HCT116 (cell line): Measurements from ENCODE around the gene HOXB9. TPM values are rescaled to one million over a fixed set of nuclear protein-coding genes. Genes with fewer than 3 reads are reported as not detected.

Experiments
- ATAC-seq: fragments of 200-7000 bp; cut with Tn5 transposase; 2 replicates; pipeline ENCODE4 v1.9.1; 2020; ENCODE audit warnings: mild to moderate bottlenecking, moderate library complexity
- BruUV-seq: library from RNA; stranded (reverse); fragments of 400-500 nt; replicated peaks from 2 replicates; lab custom pipeline; 2021; lab: Mats Ljungman, UMichigan
- CTCF ChIA-PET: fragments of 300-600 bp; sonication (Branson Sonifier 250); formaldehyde crosslinking; loops from one replicate; lab custom pipeline; 2021; ENCODE audit warnings: antibody characterized with exemption; lab: Charles Lee
- POLR2A ChIA-PET: fragments of 300-600, 350-600 bp; sonication (Branson Sonifier 250); formaldehyde crosslinking; loops from one replicate; lab custom pipeline; 2021; ENCODE audit warnings: antibody characterized with exemption; lab: Charles Lee
- RAD21 ChIA-PET, 2 experiments: fragments of 300-600 bp; sonication (Branson Sonifier 250); formaldehyde crosslinking; loops; one replicate each; lab custom pipeline; 2023; ENCODE audit warnings: low total read pairs in 2 of 2; ENCODE audit not compliant: uncharacterized antibody in 2 of 2, unreplicated experiment in 2 of 2, low non-redundant PET in 1 of 2; lab: Charles Lee
- DNase-seq: peaks from one replicate; pipeline ENCODE4 v3.0.0-alpha.2; 2010; ENCODE audit warnings: low read depth, low spot score
- H2AFZ ChIP-seq: fragments of 200-600 bp; shearing (Covaris generic), sonication (generic); 2 replicates; pipeline ENCODE4 v1.6.1; 2017; ENCODE audit warnings: low read depth, mixed run types, mixed read lengths, antibody characterized with exemption, low read length; ENCODE audit not compliant: poor library complexity, severe bottlenecking
- H3K27ac ChIP-seq: 2 replicates; pipeline ENCODE4 v1.5.1; 2012; ENCODE audit warnings: low read depth, low read length
- H3K27me3 ChIP-seq: fragments of 200-600 bp; sonication (generic); 2 replicates; pipeline ENCODE4 v1.6.1; 2016; ENCODE audit warnings: mixed run types, low read length, mixed read lengths; ENCODE audit not compliant: insufficient read depth
- H3K36me3 ChIP-seq, 2 experiments: fragments of 200-500 bp in 1 of 2; fragments of 200-600 bp in 1 of 2; sonication (Bioruptor generic) in 1 of 2; sonication (generic) in 1 of 2; 2 replicates each; pipeline versions ENCODE4 v1.5.1 to v1.6.1; 2014 to 2016; ENCODE audit warnings: low read length in 2 of 2, inconsistent platforms in 1 of 2, mixed read lengths in 1 of 2, mixed run types in 1 of 2; ENCODE audit not compliant: insufficient read depth in 2 of 2, control insufficient read depth in 1 of 2
- H3K4me1 ChIP-seq, 2 experiments: fragments of 200-600 bp in 1 of 2; sonication (generic) in 1 of 2; 2 replicates each; pipeline versions ENCODE4 v1.5.1 to v1.6.1; 2012 to 2017; ENCODE audit warnings: low read length in 2 of 2, inconsistent platforms in 1 of 2, mild to moderate bottlenecking in 1 of 2, mixed read lengths in 1 of 2, mixed run types in 1 of 2, moderate library complexity in 1 of 2; ENCODE audit not compliant: insufficient read depth in 2 of 2, control insufficient read depth in 1 of 2
- H3K4me2 ChIP-seq: fragments of 200-600 bp; sonication (generic); 2 replicates; pipeline ENCODE4 v1.6.1; 2017; ENCODE audit warnings: mixed run types, low read length, mixed read lengths
- H3K4me3 ChIP-seq, 2 experiments: fragments of 200-600 bp in 1 of 2; sonication (generic) in 1 of 2; replicated peaks in 1 of 2; 2 replicates each; pipeline ENCODE4 v1.5.1; 2011 to 2016; ENCODE audit warnings: low read length in 2 of 2, control low read depth in 1 of 2, low read depth in 1 of 2, mild to moderate bottlenecking in 1 of 2, mixed read lengths in 1 of 2, mixed run types in 1 of 2
- H3K79me2 ChIP-seq: fragments of 200-600 bp; sonication (generic); 2 replicates; pipeline ENCODE4 v1.6.1; 2017; ENCODE audit warnings: mild to moderate bottlenecking, mixed run types, low read length, moderate library complexity, mixed read lengths; ENCODE audit not compliant: insufficient read depth
- H3K9ac ChIP-seq: fragments of 200-600 bp; sonication (generic); 2 replicates; pipeline ENCODE4 v1.6.1; 2016; ENCODE audit warnings: low read length, mixed read lengths
- H3K9me2 ChIP-seq: fragments of 200-600 bp; sonication (generic), shearing (Covaris generic); 2 replicates; pipeline ENCODE4 v1.6.1; 2017; ENCODE audit warnings: mixed run types, mild to moderate bottlenecking, moderate library complexity; ENCODE audit not compliant: insufficient read depth
- H3K9me3 ChIP-seq, 2 experiments: fragments of 200-500 bp in 1 of 2; fragments of 200-600 bp in 1 of 2; sonication (Bioruptor generic) in 1 of 2; sonication (generic) in 1 of 2; 2 replicates each; pipeline ENCODE4 v1.6.1; 2014 to 2017; ENCODE audit warnings: low read length in 2 of 2, mixed read lengths in 2 of 2, inconsistent platforms in 1 of 2, low read depth in 1 of 2, mild to moderate bottlenecking in 1 of 2, mixed run types in 1 of 2, moderate library complexity in 1 of 2; ENCODE audit not compliant: control insufficient read depth in 1 of 2, insufficient read depth in 1 of 2
- H4K20me1 ChIP-seq: fragments of 200-600 bp; sonication (generic), shearing (Covaris generic); 2 replicates; pipeline ENCODE4 v1.6.1; 2017; ENCODE audit warnings: mixed run types, mild to moderate bottlenecking, moderate library complexity; ENCODE audit not compliant: insufficient read depth
- CBX3 ChIP-seq: IDR thresholded peaks from 2 replicates; pipeline ENCODE4 v1.6.1; 2012; ENCODE audit warnings: low read depth
- CEBPB ChIP-seq: IDR thresholded peaks from 2 replicates; pipeline ENCODE4 v1.6.1; 2012; ENCODE audit warnings: low read depth
- POLR2AphosphoS5 ChIP-seq: IDR thresholded peaks from 2 replicates; pipeline ENCODE4 v1.6.1; 2011; ENCODE audit warnings: mild to moderate bottlenecking, low read depth, low read length, moderate library complexity
- RAD21 ChIP-seq: IDR thresholded peaks from 2 replicates; pipeline ENCODE4 v1.6.1; 2012; ENCODE audit warnings: low read depth, mild to moderate bottlenecking
- YY1 ChIP-seq: IDR thresholded peaks from 2 replicates; pipeline ENCODE4 v1.6.1; 2011; ENCODE audit warnings: low read length, low read depth, moderate library complexity, mild to moderate bottlenecking; ENCODE audit not compliant: insufficient replicate concordance; ENCODE audit errors: extremely low read depth
- ZFX ChIP-seq: fragments of 450-650 bp; IDR thresholded peaks from 2 replicates; pipeline ENCODE4 v1.6.1; 2017
- ZNF274 ChIP-seq: fragments of 200-500 bp; sonication (Bioruptor generic); IDR thresholded peaks from 2 replicates; pipeline ENCODE4 v1.6.1; 2014; ENCODE audit warnings: mild to moderate bottlenecking, low read depth, low read length, inconsistent platforms
- intact Hi-C: fragments of 100-400 bp; cut with micrococcal nuclease; formaldehyde crosslinking; loops from 2 replicates; pipeline ENCODE4 v1.10.0; 2022
- total RNA-seq: library from RNA; stranded (reverse); gene quantifications from one replicate; pipeline ENCODE4 v1.2.1, GENCODE V29; 2021; ENCODE audit not compliant: unreplicated experiment
- TF ChIP-seq, protein P1 (sequence below), 3 experiments: fragments of 200-600 bp in 1 of 3; sonication (generic) in 1 of 3; IDR thresholded peaks in 2 of 3; conservative IDR thresholded peaks in 1 of 3; 2 replicates each; pipeline ENCODE4 v1.5.1; 2012 to 2017; ENCODE audit warnings: low read depth in 2 of 3, low read length in 2 of 3, antibody characterized with exemption in 1 of 3, borderline replicate concordance in 1 of 3, control low read depth in 1 of 3, mild to moderate bottlenecking in 1 of 3, mixed read lengths in 1 of 3, mixed run types in 1 of 3, moderate library complexity in 1 of 3; ENCODE audit not compliant: insufficient read depth in 1 of 3
- TF ChIP-seq, protein P2 (sequence below): IDR thresholded peaks from 2 replicates; pipeline ENCODE4 v1.6.1; 2012

Gene HOXB9
- total RNA-seq, 1 experiment from 2014 or later = 40.1 TPM

DNA sequence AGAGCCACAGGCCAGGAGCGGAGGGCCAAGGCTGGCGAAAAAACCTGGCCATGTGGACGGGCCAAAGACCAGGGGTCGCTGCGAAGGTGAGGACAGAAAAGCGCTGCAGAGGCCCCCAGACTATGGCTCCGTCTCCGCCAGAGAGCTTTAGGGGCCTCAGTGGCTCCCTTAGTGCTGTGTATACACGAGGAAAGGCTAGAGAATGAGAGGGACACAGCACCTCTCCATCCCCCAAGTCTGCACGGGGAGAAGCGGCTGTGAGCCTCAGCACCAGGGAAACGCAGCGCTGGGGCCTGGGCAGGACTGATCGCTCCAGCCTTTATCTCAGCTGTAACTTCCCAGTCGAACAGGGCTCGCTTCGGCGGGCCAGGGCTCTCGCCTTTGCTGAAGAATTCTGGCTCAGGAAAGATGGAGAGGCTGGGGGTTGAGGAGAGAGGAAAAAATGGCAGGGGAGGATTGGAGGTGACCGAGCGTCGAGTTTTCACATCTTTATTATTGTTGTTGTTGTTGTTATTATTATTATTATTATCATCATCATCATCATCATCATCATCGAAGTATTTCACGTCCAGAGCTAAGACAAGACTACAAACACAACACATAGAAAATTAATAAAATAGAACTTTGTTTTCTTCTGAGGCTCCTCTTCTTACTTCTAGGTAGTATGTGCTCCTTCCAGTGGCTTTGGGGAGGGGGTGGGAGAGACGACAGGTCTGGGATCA is 30.7 kb downstream of the HOXB9 start (continued):
- TF ChIP-seq, protein P1, sequence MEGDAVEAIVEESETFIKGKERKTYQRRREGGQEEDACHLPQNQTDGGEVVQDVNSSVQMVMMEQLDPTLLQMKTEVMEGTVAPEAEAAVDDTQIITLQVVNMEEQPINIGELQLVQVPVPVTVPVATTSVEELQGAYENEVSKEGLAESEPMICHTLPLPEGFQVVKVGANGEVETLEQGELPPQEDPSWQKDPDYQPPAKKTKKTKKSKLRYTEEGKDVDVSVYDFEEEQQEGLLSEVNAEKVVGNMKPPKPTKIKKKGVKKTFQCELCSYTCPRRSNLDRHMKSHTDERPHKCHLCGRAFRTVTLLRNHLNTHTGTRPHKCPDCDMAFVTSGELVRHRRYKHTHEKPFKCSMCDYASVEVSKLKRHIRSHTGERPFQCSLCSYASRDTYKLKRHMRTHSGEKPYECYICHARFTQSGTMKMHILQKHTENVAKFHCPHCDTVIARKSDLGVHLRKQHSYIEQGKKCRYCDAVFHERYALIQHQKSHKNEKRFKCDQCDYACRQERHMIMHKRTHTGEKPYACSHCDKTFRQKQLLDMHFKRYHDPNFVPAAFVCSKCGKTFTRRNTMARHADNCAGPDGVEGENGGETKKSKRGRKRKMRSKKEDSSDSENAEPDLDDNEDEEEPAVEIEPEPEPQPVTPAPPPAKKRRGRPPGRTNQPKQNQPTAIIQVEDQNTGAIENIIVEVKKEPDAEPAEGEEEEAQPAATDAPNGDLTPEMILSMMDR (IDR thresholded peaks at IDR 0.05 in 2 of 3, conservative IDR thresholded peaks at IDR 0.05 in 1 of 3; ENCODE audit: borderline replicate concordance in 1 of 3, insufficient read depth in 1 of 3, low read depth in 2 of 3, low read length in 2 of 3) = no peak
- no peak for TF ChIP-seq POLR2AphosphoS5
- TF ChIP-seq CBX3 = no peak
- TF ChIP-seq RAD21 = no peak
- no peak for TF ChIP-seq YY1
- TF ChIP-seq ZNF274 = no peak
- TF ChIP-seq CEBPB = no peak
- TF ChIP-seq, protein P2, sequence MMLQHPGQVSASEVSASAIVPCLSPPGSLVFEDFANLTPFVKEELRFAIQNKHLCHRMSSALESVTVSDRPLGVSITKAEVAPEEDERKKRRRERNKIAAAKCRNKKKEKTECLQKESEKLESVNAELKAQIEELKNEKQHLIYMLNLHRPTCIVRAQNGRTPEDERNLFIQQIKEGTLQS = no peak

DNA sequence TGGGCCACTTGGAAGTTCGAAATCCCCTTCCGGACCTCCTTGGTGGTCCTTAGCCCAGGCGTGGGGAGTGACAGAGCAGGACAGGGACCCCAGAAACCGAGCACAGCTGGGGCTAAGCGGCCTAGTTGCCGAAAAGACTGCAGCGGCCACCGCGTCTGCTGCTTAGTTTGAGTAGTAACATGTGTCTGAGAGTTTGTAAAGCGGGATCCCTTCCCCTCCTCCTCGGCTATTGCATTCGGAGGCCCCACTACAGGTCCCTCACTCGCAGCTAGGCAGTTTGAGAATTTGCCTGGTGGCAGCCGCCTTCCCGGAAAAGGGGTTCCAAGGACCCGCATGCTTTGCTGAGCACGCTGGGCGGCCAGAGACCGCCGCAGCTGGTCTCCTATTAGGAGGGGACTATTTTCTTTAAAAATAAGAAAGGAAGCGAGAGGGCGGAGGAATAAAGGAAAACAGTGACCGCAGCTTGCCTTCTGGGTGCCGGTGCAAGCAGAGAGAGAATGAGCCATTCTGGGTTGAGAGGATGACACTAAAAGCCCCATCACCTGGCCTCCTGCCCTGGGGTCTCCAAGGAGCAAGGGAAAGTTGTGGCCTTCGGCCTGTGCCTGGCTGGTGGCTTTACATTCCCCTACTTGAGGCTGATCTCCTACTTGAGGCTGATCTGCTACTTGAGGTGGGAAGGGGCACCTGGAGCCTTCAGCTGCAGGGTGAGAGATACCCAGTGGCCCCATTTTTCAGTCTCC is 31.4 kb downstream of the HOXB9 start:
- Histone ChIP-seq H3K4me2 (no peak overlapping the region), H3K9ac (no peak overlapping the region), H3K36me3 (peaks cover 24 to 30% of the 10 kb centered on the region in 2 experiments; a peak in 3 of 4 replicates), H4K20me1 (no peaks in the 10 kb centered on the region), H3K4me3 (no peak overlapping the region), H3K9me2 (no peaks in the 10 kb centered on the region), H3K27ac (no peak overlapping the region), H3K79me2 (peaks cover 79% of the 10 kb centered on the region), H3K9me3 (no peaks in the 10 kb centered on the region), H3K27me3 (no peaks in the 10 kb centered on the region), H3K4me1 (no peaks in the 10 kb centered on the region; a peak in 2 of 4 replicates), H2AFZ (no peak overlapping the region)
- RAD21 ChIA-PET = interaction anchor here in 1 of 2 experiments (0.7 kb wide), 1 partner anchor 378 kb away, joined by 4 read pairs; no protein-coding TSS in a partner anchor
- POLR2A ChIA-PET = no interaction called here
- intact Hi-C loops = no loop called here
- DNase-seq (no peak), ATAC-seq (no peak)
- CTCF ChIA-PET = no interaction called here
- TF ChIP-seq ZFX = 0 out of 2 replicates have a peak, but pooled peaks have one; percentile 21
- TF ChIP-seq, protein P1 (IDR thresholded peaks at IDR 0.05 in 2 of 3, conservative IDR thresholded peaks at IDR 0.05 in 1 of 3; ENCODE audit: borderline replicate concordance in 1 of 3, insufficient read depth in 1 of 3, low read depth in 2 of 3, low read length in 2 of 3) = no peak
- BruUV-seq = no TSS peak
